Measurements from ENCODE around the gene PSMA8. TPM values are rescaled to one million over a fixed set of nuclear protein-coding genes. Genes with fewer than 3 reads are reported as not detected.
A peak's percentile ranks its signal among the peaks of the same experiment; 100 is the strongest.
"Not testable (repeated sequence)": the region's sequence is repeated elsewhere in the genome, so short reads cannot be mapped to it uniquely, and the experiment has no call there.

PSMA8 gene
- total and polyA plus RNA-seq, 7 experiments from 2014 or later = 0.19 to 1.6 (median 0.59) TPM

DNA sequence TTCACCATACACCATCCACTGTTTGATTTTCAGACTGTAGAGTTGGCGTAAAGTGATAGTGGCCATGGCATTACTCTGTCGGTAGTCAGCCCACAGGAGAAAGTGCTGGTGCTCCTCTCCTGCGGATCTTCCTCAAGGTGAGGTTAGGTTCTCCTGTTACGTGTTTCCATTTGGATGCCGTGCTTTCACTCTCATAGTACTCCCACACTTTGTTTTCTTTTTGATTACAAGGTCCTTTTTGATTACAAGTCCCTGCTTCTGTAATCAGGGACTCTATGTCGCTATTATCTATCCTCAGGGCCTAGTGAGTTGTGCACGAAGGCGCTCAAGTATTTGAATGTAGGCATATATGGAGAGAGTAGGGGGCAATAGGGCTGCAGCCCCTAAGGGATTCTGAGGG is 96.8 kb downstream of the PSMA8 start:
- no peak for DNase-seq
- ChIA-PET CTCF (interaction anchor here (0.7 kb wide), 1 partner anchor 51 kb away, joined by 3 read pairs; no protein-coding TSS in a partner anchor), POLR2A (interaction anchor here (0.6 kb wide), 1 partner anchor 13 kb away, joined by 5 read pairs; no protein-coding TSS in a partner anchor)
- Histone ChIP-seq H3K27ac (ENCODE audit: low read depth, low read length) (no peak overlapping the region), H3K36me3 (ENCODE audit: control insufficient read depth in 2 of 3, insufficient read depth in 3 of 3, low read length in 3 of 3) (peaks cover 0 to 9% (median 0%) of the 10 kb centered on the region in 3 experiments), H3K9me3 (ENCODE audit: control insufficient read depth in 2 of 3, low read length in 3 of 3) (no peaks in the 10 kb centered on the region), H3K27me3 (ENCODE audit: control insufficient read depth in 2 of 2, insufficient read depth in 2 of 2, low read length in 2 of 2) (no peaks in the 10 kb centered on the region), H3K4me3 (ENCODE audit: low read length) (no peak overlapping the region), H3K4me1 (ENCODE audit: control insufficient read depth in 2 of 2, insufficient read depth in 2 of 2, low read length in 2 of 2) (peaks cover 5 to 20% of the 10 kb centered on the region in 2 donors)
- peaks cover 0 to 10% (median 3%) of the 10 kb centered on the region in 5 donors for H3K36me3 Mint-ChIP-seq
- no peak for ATAC-seq
- H3K27ac Mint-ChIP-seq = no peak overlapping the region
- H3K9me3 Mint-ChIP-seq = peaks cover 0 to 2% (median 0%) of the 10 kb centered on the region in 11 donors
- H3K27me3 Mint-ChIP-seq = no peaks in the 10 kb centered on the region
- H3K4me3 Mint-ChIP-seq = peak overlapping the region in 2 of 10 donors; percentile 15 to 26
- peaks cover 23 to 80% (median 67%) of the 10 kb centered on the region in 7 donors for H3K4me1 Mint-ChIP-seq
- intact Hi-C loops (cut with micrococcal nuclease) = no loop called here

DNA sequence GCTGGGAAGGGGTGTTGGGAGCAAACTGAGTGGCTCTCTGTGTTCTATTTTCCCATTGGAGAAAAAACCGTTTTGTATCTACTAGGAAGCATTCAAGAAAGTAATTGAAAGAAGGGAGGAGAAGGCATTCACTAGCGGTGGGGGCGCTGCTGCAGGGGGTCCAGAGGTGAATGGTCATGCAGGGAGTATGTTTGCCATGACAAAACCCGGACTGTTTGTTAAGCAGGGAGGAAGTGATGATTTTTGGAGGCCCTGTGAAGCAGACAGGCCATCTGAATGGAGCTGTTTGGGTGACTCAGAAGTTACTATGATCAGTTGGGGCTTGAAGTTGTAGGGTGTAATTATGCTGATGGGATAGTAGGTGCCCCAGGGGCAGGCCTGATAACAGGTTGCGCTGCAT is 99.5 kb downstream of the PSMA8 start:
- no peaks in the 10 kb centered on the region for H3K36me3 ChIP-seq (ENCODE audit: control insufficient read depth in 2 of 3, insufficient read depth in 3 of 3, low read length in 3 of 3)
- H3K4me3 ChIP-seq (ENCODE audit: low read length) = no peak overlapping the region
- H3K4me1 Mint-ChIP-seq = peaks cover 14 to 79% (median 53%) of the 10 kb centered on the region in 7 donors
- intact Hi-C loops (cut with micrococcal nuclease) = no loop called here
- H3K36me3 Mint-ChIP-seq = peaks cover 0 to 14% (median 6%) of the 10 kb centered on the region in 5 donors
- H3K27ac ChIP-seq (ENCODE audit: low read depth, low read length) = no peak overlapping the region
- ATAC-seq (no peak), DNase-seq (no peak)
- no peaks in the 10 kb centered on the region for H3K9me3 ChIP-seq (ENCODE audit: control insufficient read depth in 2 of 3, low read length in 3 of 3)
- ChIA-PET POLR2A (no interaction called here), CTCF (no interaction called here)
- peaks cover 0 to 10% of the 10 kb centered on the region in 2 donors for H3K4me1 ChIP-seq (ENCODE audit: control insufficient read depth in 2 of 2, insufficient read depth in 2 of 2, low read length in 2 of 2)
- peaks cover 0 to 5% (median 0%) of the 10 kb centered on the region in 11 donors for H3K9me3 Mint-ChIP-seq
- no peaks in the 10 kb centered on the region for H3K27me3 ChIP-seq (ENCODE audit: control insufficient read depth in 2 of 2, insufficient read depth in 2 of 2, low read length in 2 of 2)
- peak overlapping the region in 1 of 10 donors; percentile 65 for H3K4me3 Mint-ChIP-seq
- no peaks in the 10 kb centered on the region for H3K27me3 Mint-ChIP-seq
- H3K27ac Mint-ChIP-seq = no peak overlapping the region

DNA sequence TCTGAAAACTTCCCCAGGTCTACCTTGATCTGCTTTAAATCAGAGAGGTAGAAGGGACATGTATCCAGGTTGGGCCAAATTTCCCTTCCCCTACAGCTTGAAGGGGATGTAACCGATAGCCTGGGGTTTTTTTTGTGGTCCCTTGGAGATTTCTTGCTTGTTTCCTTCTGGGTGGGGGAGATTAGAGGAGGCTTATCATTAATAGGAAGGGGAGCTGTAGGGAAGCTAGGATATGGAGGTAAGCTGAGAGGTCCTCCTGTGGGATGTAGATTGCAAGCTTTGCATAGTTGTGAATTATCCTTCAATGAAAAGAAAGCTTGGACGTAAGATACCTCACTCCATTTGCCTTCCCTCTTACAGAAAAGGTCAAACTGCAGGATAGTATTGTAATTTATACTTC is 103.7 kb downstream of the PSMA8 start:
- H3K9me3 ChIP-seq (ENCODE audit: control insufficient read depth in 2 of 3, low read length in 3 of 3); H3K27ac Mint-ChIP-seq; POLR2A ChIA-PET; H3K27ac ChIP-seq (ENCODE audit: low read depth, low read length); DNase-seq; H3K36me3 ChIP-seq (ENCODE audit: control insufficient read depth in 2 of 3, insufficient read depth in 3 of 3, low read length in 3 of 3); ATAC-seq; H3K4me3 Mint-ChIP-seq; H3K27me3 Mint-ChIP-seq; intact Hi-C loops (cut with micrococcal nuclease); H3K4me3 ChIP-seq (ENCODE audit: low read length); H3K27me3 ChIP-seq (ENCODE audit: control insufficient read depth in 2 of 2, insufficient read depth in 2 of 2, low read length in 2 of 2); H3K4me1 ChIP-seq (ENCODE audit: control insufficient read depth in 2 of 2, insufficient read depth in 2 of 2, low read length in 2 of 2): not testable (repeated sequence)
- peaks cover 7 to 47% (median 34%) of the 10 kb centered on the region in 7 donors for H3K4me1 Mint-ChIP-seq
- H3K9me3 Mint-ChIP-seq = peaks cover 0 to 22% (median 8%) of the 10 kb centered on the region in 11 donors
- CTCF ChIA-PET = interaction anchor here (0.6 to 1.0 kb wide), 2 partner anchors 17 to 30 kb away, joined by 3 to 4 read pairs; no protein-coding TSS in a partner anchor
- H3K36me3 Mint-ChIP-seq = peaks cover 6 to 32% (median 11%) of the 10 kb centered on the region in 5 donors

DNA sequence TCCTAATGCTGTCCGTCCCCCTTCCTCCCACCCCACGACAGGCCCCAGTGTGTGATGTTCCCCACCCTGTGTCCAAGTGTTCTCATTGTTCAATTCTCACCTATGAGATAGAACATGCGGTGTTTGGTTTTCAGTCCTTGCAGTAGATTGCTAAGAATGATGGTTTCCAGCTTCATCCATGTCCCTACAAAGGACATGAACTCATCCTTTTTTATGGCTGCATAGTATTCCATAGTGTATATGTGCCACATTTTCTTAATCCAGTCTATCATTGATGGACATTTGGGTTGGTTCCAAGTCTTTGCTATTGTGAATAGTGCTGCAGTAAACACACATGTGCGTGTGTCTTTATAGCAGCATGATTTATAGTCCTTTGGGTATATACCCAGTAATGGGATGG is 105.0 kb downstream of the PSMA8 start:
- DNase-seq; CTCF ChIA-PET; H3K4me3 Mint-ChIP-seq; H3K4me1 ChIP-seq (ENCODE audit: control insufficient read depth in 2 of 2, insufficient read depth in 2 of 2, low read length in 2 of 2); intact Hi-C loops (cut with micrococcal nuclease); H3K27me3 Mint-ChIP-seq; POLR2A ChIA-PET; H3K27me3 ChIP-seq (ENCODE audit: control insufficient read depth in 2 of 2, insufficient read depth in 2 of 2, low read length in 2 of 2); H3K9me3 ChIP-seq (ENCODE audit: control insufficient read depth in 2 of 3, low read length in 3 of 3); ATAC-seq; H3K27ac ChIP-seq (ENCODE audit: low read depth, low read length); H3K27ac Mint-ChIP-seq; H3K4me3 ChIP-seq (ENCODE audit: low read length); H3K36me3 ChIP-seq (ENCODE audit: control insufficient read depth in 2 of 3, insufficient read depth in 3 of 3, low read length in 3 of 3): not testable (repeated sequence)
- peaks cover 0 to 36% (median 17%) of the 10 kb centered on the region in 11 donors for H3K9me3 Mint-ChIP-seq
- H3K4me1 Mint-ChIP-seq = peaks cover 2 to 43% (median 33%) of the 10 kb centered on the region in 7 donors
- H3K36me3 Mint-ChIP-seq = peaks cover 6 to 39% (median 22%) of the 10 kb centered on the region in 5 donors

DNA sequence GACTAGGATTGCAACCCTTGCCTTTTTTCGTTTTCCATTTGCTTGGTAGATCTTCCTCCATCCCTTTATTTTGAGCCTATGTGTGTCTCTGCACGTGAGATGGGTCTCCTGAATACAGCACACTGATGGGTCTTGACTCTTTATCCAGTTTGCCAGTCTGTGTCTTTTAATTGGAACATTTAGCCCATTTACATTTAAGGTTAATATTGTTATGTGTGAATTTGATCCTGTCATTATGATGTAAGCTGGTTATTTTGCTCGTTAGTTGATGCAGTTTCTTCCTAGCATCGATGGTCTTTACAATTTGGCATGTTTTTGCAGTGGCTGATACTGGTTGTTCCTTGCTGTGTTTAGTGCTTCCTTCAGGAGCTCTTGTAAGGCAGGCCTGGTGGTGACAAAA is 108.7 kb downstream of the PSMA8 start:
- H3K36me3 ChIP-seq (ENCODE audit: control insufficient read depth in 2 of 3, insufficient read depth in 3 of 3, low read length in 3 of 3); H3K27me3 Mint-ChIP-seq; H3K4me1 ChIP-seq (ENCODE audit: control insufficient read depth in 2 of 2, insufficient read depth in 2 of 2, low read length in 2 of 2); H3K9me3 ChIP-seq (ENCODE audit: control insufficient read depth in 2 of 3, low read length in 3 of 3); H3K4me3 Mint-ChIP-seq; H3K4me3 ChIP-seq (ENCODE audit: low read length); POLR2A ChIA-PET; H3K27ac Mint-ChIP-seq; ATAC-seq; H3K27ac ChIP-seq (ENCODE audit: low read depth, low read length); CTCF ChIA-PET; DNase-seq; intact Hi-C loops (cut with micrococcal nuclease); H3K27me3 ChIP-seq (ENCODE audit: control insufficient read depth in 2 of 2, insufficient read depth in 2 of 2, low read length in 2 of 2): not testable (repeated sequence)
- Mint-ChIP-seq H3K9me3 (peaks cover 4 to 45% (median 22%) of the 10 kb centered on the region in 11 donors), H3K36me3 (peaks cover 6 to 49% (median 33%) of the 10 kb centered on the region in 5 donors), H3K4me1 (peaks cover 2 to 30% (median 20%) of the 10 kb centered on the region in 7 donors)

Other genes starting within 250 kb of the PSMA8 start
- gene SS18, start 43.3 kb upstream of the PSMA8 start, total RNA-seq = 10 to 100 TPM; 50.9 to 85.8 (median 77.3) TPM
- 10 to 100 TPM; 33.5 to 37.0 TPM for gene SS18, start 43.3 kb upstream of the PSMA8 start, polyA plus RNA-seq
- gene TAF4B, start 92.6 kb downstream of the PSMA8 start, total RNA-seq = 10 to 100 TPM; 12.0 to 15.7 (median 12.6) TPM
- gene TAF4B, start 92.6 kb downstream of the PSMA8 start, polyA plus RNA-seq = 10 to 100 TPM in 1 of 2 donors, 1 to 10 TPM in 1; 7.3 to 14.5 TPM

Measured in naive thymus-derived CD4-positive, alpha-beta T cell (primary cell).